HG02970 (cell line): ENCODE results near the gene BCL10.

ENCODE experiments used
- ATAC-seq: cut with Tn5 transposase; IDR thresholded peaks from one replicate; pipeline ENCODE4 v1.9.1; 2021; ENCODE audit warnings: mild to moderate bottlenecking, moderate library complexity, moderate number of reproducible peaks; ENCODE audit not compliant: unreplicated experiment, low FRiP score

Gene BCL10

GRCh38 chr1:85300140-85300539 lies 23.7 kb upstream of the BCL10 start:
- no peak for ATAC-seq

GRCh38 chr1:85297855-85298629 lies 21.6 kb upstream of the BCL10 start:
- ATAC-seq: peak; percentile 84

GRCh38 chr1:85297538-85297854 lies 21.1 kb upstream of the BCL10 start:
- ATAC-seq: no peak

GRCh38 chr1:85296980-85297379 lies 20.5 kb upstream of the BCL10 start:
- ATAC-seq: no peak

GRCh38 chr1:85295654-85296053 lies 19.2 kb upstream of the BCL10 start:
- no peak for ATAC-seq

- no peak for ATAC-seq
Measured at GRCh38 chr1:85295006-85295431, 18.6 kb upstream of the BCL10 start.

- ATAC-seq: no peak
Measured at GRCh38 chr1:85290826-85291225, 14.4 kb upstream of the BCL10 start.

GRCh38 chr1:85289848-85290335 lies 13.5 kb upstream of the BCL10 start:
- ATAC-seq: no peak

GRCh38 chr1:85289207-85289847 lies 12.9 kb upstream of the BCL10 start:
- ATAC-seq: no peak

GRCh38 chr1:85284202-85284601 lies 7.8 kb upstream of the BCL10 start:
- ATAC-seq: no peak

- no peak for ATAC-seq
Measured at GRCh38 chr1:85283475-85284199, 7.2 kb upstream of the BCL10 start.

GRCh38 chr1:85282424-85282823 lies 6.0 kb upstream of the BCL10 start:
- ATAC-seq: no peak

GRCh38 chr1:85280636-85281035 lies 4.2 kb upstream of the BCL10 start:
- no peak for ATAC-seq

- no peak for ATAC-seq
Measured at GRCh38 chr1:85279458-85280080, 3.1 kb upstream of the BCL10 start.

GRCh38 chr1:85278853-85279314 lies 2.5 kb upstream of the BCL10 start:
- ATAC-seq: no peak

- no peak for ATAC-seq
Measured at GRCh38 chr1:85277802-85278201, 1.4 kb upstream of the BCL10 start.

- no peak for ATAC-seq
Measured at GRCh38 chr1:85276978-85277639, 677 bp upstream of the BCL10 start.

GRCh38 chr1:85275701-85276214 lies 674 bp downstream of the BCL10 start:
- no peak for ATAC-seq

GRCh38 chr1:85274969-85275453 lies 1.4 kb downstream of the BCL10 start:
- no peak for ATAC-seq

GRCh38 chr1:85273397-85273796 lies 3.0 kb downstream of the BCL10 start:
- no peak for ATAC-seq
